Muscle layer of colon (tissue), 2 donors: ENCODE data around the gene OR2J1.
"Not testable (repeated sequence)": the region's sequence is repeated elsewhere in the genome, so short reads cannot be mapped to it uniquely, and the experiment has no call there.

Experiments used
- H3K27ac ChIP-seq: one replicate; pipeline ENCODE4 v1.7.0; 2013; ENCODE audit warnings: low read depth, mild to moderate bottlenecking, low read length, moderate library complexity
- H3K27me3 ChIP-seq, 2 donors: one replicate each; pipeline ENCODE4 v1.7.0; 2013; ENCODE audit warnings: low read length in 2 of 2, mild to moderate bottlenecking in 2 of 2; ENCODE audit not compliant: insufficient read depth in 2 of 2, control insufficient read depth in 1 of 2
- H3K36me3 ChIP-seq: one replicate; pipeline ENCODE4 v1.7.0; 2013; ENCODE audit warnings: mild to moderate bottlenecking, low read length; ENCODE audit not compliant: insufficient read depth
- H3K4me1 ChIP-seq: one replicate; pipeline ENCODE4 v1.7.0; 2013; ENCODE audit warnings: mild to moderate bottlenecking, low read length; ENCODE audit not compliant: insufficient read depth
- H3K4me3 ChIP-seq, 2 donors: one replicate each; pipeline ENCODE4 v1.7.0; 2013; ENCODE audit warnings: low read length in 2 of 2, low read depth in 1 of 2, mild to moderate bottlenecking in 1 of 2, moderate library complexity in 1 of 2
- H3K9ac ChIP-seq: one replicate; pipeline ENCODE4 v1.7.0; 2013; ENCODE audit warnings: low read length
- H3K9me3 ChIP-seq: one replicate; pipeline ENCODE4 v1.7.0; 2013; ENCODE audit warnings: mild to moderate bottlenecking, low read length
- donor health status: abdominal sarcoma.
- donor health status: Adenocarcinoma of cecum.

The OR2J1 gene

GRCh38 chr6:29129326-29130012 is 30.2 kb downstream of the OR2J1 start:
- Histone ChIP-seq H3K9ac (no peak overlapping the region), H3K27ac (no peak overlapping the region), H3K36me3 (no peaks in the 10 kb centered on the region), H3K9me3 (no peaks in the 10 kb centered on the region), H3K27me3 (no peaks in the 10 kb centered on the region), H3K4me1 (no peaks in the 10 kb centered on the region), H3K4me3 (no peak overlapping the region)

- no peak overlapping the region for H3K4me3 ChIP-seq
- H3K36me3 ChIP-seq: no peaks in the 10 kb centered on the region
- H3K9ac ChIP-seq: no peak overlapping the region
- no peaks in the 10 kb centered on the region for H3K4me1 ChIP-seq
- no peak overlapping the region for H3K27ac ChIP-seq
- no peaks in the 10 kb centered on the region for H3K9me3 ChIP-seq
- no peaks in the 10 kb centered on the region for H3K27me3 ChIP-seq
These were observed 31.4 kb downstream of the OR2J1 start for GRCh38 chr6:29130644-29131043.

- Histone ChIP-seq H3K9ac (no peak overlapping the region), H3K4me3 (no peak overlapping the region), H3K27me3 (no peaks in the 10 kb centered on the region), H3K27ac (no peak overlapping the region), H3K4me1 (no peaks in the 10 kb centered on the region), H3K9me3 (no peaks in the 10 kb centered on the region), H3K36me3 (no peaks in the 10 kb centered on the region)
These were observed 32.4 kb downstream of the OR2J1 start for GRCh38 chr6:29131691-29132090.

GRCh38 chr6:29137724-29138123 is 38.4 kb downstream of the OR2J1 start:
- Histone ChIP-seq H3K9ac (no peak overlapping the region), H3K27me3 (no peaks in the 10 kb centered on the region), H3K4me3 (no peak overlapping the region), H3K9me3 (no peaks in the 10 kb centered on the region), H3K36me3 (no peaks in the 10 kb centered on the region), H3K27ac (no peak overlapping the region), H3K4me1 (no peaks in the 10 kb centered on the region)

GRCh38 chr6:29141606-29142005 is 42.3 kb downstream of the OR2J1 start:
- Histone ChIP-seq H3K4me3 (no peak overlapping the region), H3K27me3 (no peaks in the 10 kb centered on the region), H3K9me3 (no peaks in the 10 kb centered on the region), H3K4me1 (no peaks in the 10 kb centered on the region), H3K27ac (no peak overlapping the region), H3K36me3 (no peaks in the 10 kb centered on the region), H3K9ac (no peak overlapping the region)

- H3K27me3 ChIP-seq: no peaks in the 10 kb centered on the region
These were observed 43.0 kb downstream of the OR2J1 start for GRCh38 chr6:29142309-29142708.

GRCh38 chr6:29146179-29146578 is 46.9 kb downstream of the OR2J1 start:
- no peak overlapping the region for H3K9ac ChIP-seq
- H3K27me3 ChIP-seq: no peaks in the 10 kb centered on the region
- no peak overlapping the region for H3K4me3 ChIP-seq
- no peaks in the 10 kb centered on the region for H3K36me3 ChIP-seq
- H3K27ac ChIP-seq: no peak overlapping the region
- H3K9me3 ChIP-seq: no peaks in the 10 kb centered on the region
- H3K4me1 ChIP-seq: no peaks in the 10 kb centered on the region

More at GRCh38 chr6:29142309-29142708, 43.0 kb downstream of the OR2J1 start:
- Histone ChIP-seq H3K27ac (no peak overlapping the region), H3K36me3 (no peaks in the 10 kb centered on the region), H3K9me3 (no peaks in the 10 kb centered on the region), H3K4me3 (no peak overlapping the region), H3K9ac (no peak overlapping the region), H3K4me1 (no peaks in the 10 kb centered on the region)

GRCh38 chr6:29147074-29147473 is 47.8 kb downstream of the OR2J1 start:
- Histone ChIP-seq H3K27ac (no peak overlapping the region), H3K9ac (no peak overlapping the region), H3K4me1 (no peaks in the 10 kb centered on the region), H3K9me3 (no peaks in the 10 kb centered on the region), H3K36me3 (no peaks in the 10 kb centered on the region), H3K4me3 (no peak overlapping the region), H3K27me3 (no peaks in the 10 kb centered on the region)

- not testable (repeated sequence) for H3K9ac ChIP-seq, H3K4me1 ChIP-seq, H3K27me3 ChIP-seq, H3K9me3 ChIP-seq, H3K27ac ChIP-seq, H3K36me3 ChIP-seq, H3K4me3 ChIP-seq
These were observed 50.2 kb downstream of the OR2J1 start for GRCh38 chr6:29149444-29149843.
